IMR-90 (cell line): Measurements from ENCODE around the gene ZFP57. TPM values are rescaled to one million over a fixed set of nuclear protein-coding genes. Genes with fewer than 3 reads are reported as not detected.

Experiments
- ATAC-seq: fragments of 200-7000 bp; cut with Tn5 transposase; 2 replicates; pipeline ENCODE4 v1.9.1; 2020; ENCODE audit warnings: low read depth, mild to moderate bottlenecking, moderate library complexity
- BruUV-seq: library from RNA; stranded (reverse); fragments of 400-500 nt; replicated peaks from 2 replicates; lab custom pipeline; 2021; lab: Mats Ljungman, UMichigan
- CTCF ChIA-PET: fragments of 300-600 bp; formaldehyde crosslinking; extraction: SDS; loops from one replicate; lab custom pipeline; 2021; ENCODE audit warnings: antibody characterized with exemption; lab: Yijun Ruan, JAX
- POLR2A ChIA-PET: fragments of 300-600 bp; sonication (Branson Sonifier 250); formaldehyde crosslinking; loops from one replicate; lab custom pipeline; 2022; ENCODE audit warnings: antibody characterized with exemption; ENCODE audit not compliant: unreplicated experiment; lab: Charles Lee
- DNase-seq: peaks from one replicate; pipeline ENCODE4 v3.0.0; 2013
- H2AFZ ChIP-seq: replicated peaks from 2 replicates; pipeline ENCODE3; 2013; ENCODE audit warnings: low read length, mild to moderate bottlenecking; ENCODE audit not compliant: poor library complexity
- H2AK5ac ChIP-seq: 2 replicates; pipeline ENCODE4 v1.6.1; 2013; ENCODE audit warnings: low read depth, low read length, inconsistent platforms
- H2AK9ac ChIP-seq: replicated peaks from 2 replicates; pipeline ENCODE3; 2013; ENCODE audit warnings: mild to moderate bottlenecking, low read depth, low read length, moderate library complexity; ENCODE audit not compliant: poor library complexity
- H2BK120ac ChIP-seq: 2 replicates; pipeline ENCODE4 v1.6.1; 2013; ENCODE audit warnings: low read depth, low read length, inconsistent platforms
- H2BK15ac ChIP-seq: 3 replicates; pipeline ENCODE4 v1.6.1; 2013; ENCODE audit warnings: low read depth, low read length, inconsistent platforms
- H2BK20ac ChIP-seq: 2 replicates; pipeline ENCODE4 v1.6.1; 2013; ENCODE audit warnings: low read depth, mild to moderate bottlenecking, inconsistent platforms, low read length, moderate library complexity
- H2BK5ac ChIP-seq: 2 replicates; pipeline ENCODE4 v1.6.1; 2013; ENCODE audit warnings: mild to moderate bottlenecking, low read depth, low read length, inconsistent platforms; ENCODE audit not compliant: poor library complexity, severe bottlenecking
- H3K14ac ChIP-seq: replicated peaks from 2 replicates; pipeline ENCODE4 v1.6.1; 2013; ENCODE audit warnings: low read depth, low read length, inconsistent platforms
- H3K18ac ChIP-seq: 2 replicates; pipeline ENCODE4 v1.6.1; 2013; ENCODE audit warnings: low read depth, low read length, control low read depth
- H3K23ac ChIP-seq: 2 replicates; pipeline ENCODE4 v1.6.1; 2013; ENCODE audit warnings: low read depth, low read length, inconsistent platforms
- H3K27ac ChIP-seq: 2 replicates; pipeline ENCODE4 v1.5.1; 2013; ENCODE audit warnings: mild to moderate bottlenecking, control low read depth, low read length; ENCODE audit not compliant: insufficient read depth
- H3K27me3 ChIP-seq: 2 replicates; pipeline ENCODE4 v1.6.1; 2013; ENCODE audit warnings: low read length; ENCODE audit not compliant: control insufficient read depth, insufficient read depth
- H3K36me3 ChIP-seq: 2 replicates; pipeline ENCODE4 v1.6.1; 2013; ENCODE audit warnings: low read length, mixed read lengths; ENCODE audit not compliant: control insufficient read depth, insufficient read depth
- H3K4ac ChIP-seq: 2 replicates; pipeline ENCODE4 v1.6.1; 2013; ENCODE audit warnings: low read depth, low read length, inconsistent platforms
- H3K4me1 ChIP-seq: 2 replicates; pipeline ENCODE4 v1.6.1; 2013; ENCODE audit warnings: low read length, mixed read lengths; ENCODE audit not compliant: control insufficient read depth, insufficient read depth
- H3K4me2 ChIP-seq: 2 replicates; pipeline ENCODE4 v1.6.1; 2013; ENCODE audit warnings: low read depth, mild to moderate bottlenecking, control low read depth, low read length, moderate library complexity
- H3K4me3 ChIP-seq: 2 replicates; pipeline ENCODE4 v1.5.1; 2013; ENCODE audit warnings: low read depth, mild to moderate bottlenecking, control low read depth, low read length, moderate library complexity; ENCODE audit not compliant: insufficient read depth
- H3K56ac ChIP-seq: 2 replicates; pipeline ENCODE4 v1.6.1; 2013; ENCODE audit warnings: low read length, inconsistent platforms; ENCODE audit not compliant: insufficient read depth; ENCODE audit errors: extremely low read depth
- H3K79me1 ChIP-seq, 2 experiments: 2 replicates each; pipeline ENCODE4 v1.6.1; 2013; ENCODE audit warnings: low read length in 2 of 2, inconsistent platforms in 1 of 2, low read depth in 1 of 2
- H3K9ac ChIP-seq: 2 replicates; pipeline ENCODE4 v1.6.1; 2013; ENCODE audit warnings: low read depth, low read length, control low read depth
- H3K9me1 ChIP-seq: 2 replicates; pipeline ENCODE4 v1.6.1; 2013; ENCODE audit warnings: low read length, inconsistent platforms; ENCODE audit not compliant: insufficient read depth
- H3K9me3 ChIP-seq: 2 replicates; pipeline ENCODE4 v1.6.1; 2013; ENCODE audit warnings: low read length; ENCODE audit not compliant: control insufficient read depth, insufficient read depth
- H4K20me1 ChIP-seq: 2 replicates; pipeline ENCODE4 v1.6.1; 2013; ENCODE audit warnings: low read length, inconsistent platforms; ENCODE audit not compliant: insufficient read depth
- H4K5ac ChIP-seq: 2 replicates; pipeline ENCODE4 v1.6.1; 2013; ENCODE audit warnings: mild to moderate bottlenecking, low read depth, low read length, control low read depth
- H4K8ac ChIP-seq, 2 experiments: 2 replicates each; pipeline ENCODE4 v1.6.1; 2013; ENCODE audit warnings: low read depth in 2 of 2, low read length in 2 of 2, control low read depth in 1 of 2, inconsistent platforms in 1 of 2
- H4K91ac ChIP-seq: 2 replicates; pipeline ENCODE4 v1.6.1; 2013; ENCODE audit warnings: low read depth, low read length, inconsistent platforms; ENCODE audit not compliant: insufficient read depth
- MAFK ChIP-seq: IDR thresholded peaks from 2 replicates; pipeline ENCODE4 v1.6.1; 2012; ENCODE audit warnings: low read depth, low read length, improper control_type of control experiment
- MAZ ChIP-seq: IDR thresholded peaks from 2 replicates; pipeline ENCODE4 v1.6.1; 2012; ENCODE audit warnings: low read depth, mild to moderate bottlenecking, low read length, improper control_type of control experiment, moderate library complexity, borderline replicate concordance
- NFE2L2 ChIP-seq: fragments of 150-350 bp; IDR thresholded peaks from 2 replicates; pipeline ENCODE4 v1.6.1; 2016; ENCODE audit warnings: low read depth, mild to moderate bottlenecking, low read length
- RAD21 ChIP-seq: IDR thresholded peaks from 2 replicates; pipeline ENCODE4 v1.6.1; 2012; ENCODE audit warnings: low read length, improper control_type of control experiment
- RCOR1 ChIP-seq: IDR thresholded peaks from 2 replicates; pipeline ENCODE4 v1.6.1; 2012; ENCODE audit warnings: mild to moderate bottlenecking, low read length, improper control_type of control experiment; ENCODE audit not compliant: insufficient replicate concordance
- RFX5 ChIP-seq: IDR thresholded peaks from 2 replicates; pipeline ENCODE4 v1.8.0; 2012; ENCODE audit warnings: low read depth, mild to moderate bottlenecking, low read length, moderate library complexity
- SMC3 ChIP-seq: fragments of 150-350 bp; IDR thresholded peaks from 2 replicates; pipeline ENCODE4 v1.6.1; 2016; ENCODE audit warnings: low read depth, mild to moderate bottlenecking, antibody characterized with exemption, low read length, moderate library complexity
- WGBS, 2 experiments: methylation state at CpG; one replicate each; pipeline versions ENCODE4 v1.1.5 to v1.1.7; 2013; ENCODE audit warnings: missing lambda C conversion rate in 2 of 2; ENCODE audit not compliant: insufficient read length in 1 of 2; ENCODE audit errors: extremely low coverage in 2 of 2; 5-methylcytosine and 5-hydroxymethylcytosine counted together
- dilution Hi-C: fragments of 300-500 bp; cut with HindIII; formaldehyde crosslinking; loops from one replicate; pipeline ENCODE4 v1.14.3; 2018; ENCODE audit warnings: low sequenced_read_pairs; ENCODE audit not compliant: unreplicated experiment
- in situ Hi-C: fragments of 300-500 bp; cut with MboI; formaldehyde crosslinking; loops from 3 replicates; pipeline ENCODE4 v1.14.3; 2019; ENCODE audit warnings: low sequenced_read_pairs, inconsistent platforms, mixed read lengths
- intact Hi-C: fragments of 100-400 bp; cut with micrococcal nuclease; formaldehyde crosslinking; loops from 2 replicates; pipeline ENCODE4 v1.10.0; 2022
- polyA plus RNA-seq, 3 experiments: library from polyadenylated mRNA; depleted of rRNA; stranded (reverse); fragments of >200 nt; gene quantifications; 2 replicates each; pipeline ENCODE4 v1.2.3, GENCODE V29; 2012; ENCODE audit warnings: low replicate concordance in 1 of 3
- total RNA-seq: library from RNA; depleted of rRNA; stranded (reverse); fragments of >200 nt; gene quantifications from 2 replicates; pipeline ENCODE4 v1.2.3, GENCODE V29; 2012
- TF ChIP-seq, protein P1 (sequence below): conservative IDR thresholded peaks from 2 replicates; pipeline ENCODE4 v1.5.1; 2012; ENCODE audit warnings: mild to moderate bottlenecking, low read depth, low read length, improper control_type of control experiment
- TF ChIP-seq, protein P2 (sequence below): fragments of 150-350 bp; IDR thresholded peaks from 2 replicates; pipeline ENCODE4 v1.6.1; 2017; ENCODE audit warnings: mild to moderate bottlenecking, antibody characterized with exemption, low read length, low read depth

The ZFP57 gene
- total and polyA plus RNA-seq, 2 of the 4 experiments (the other 2 are of a cell fraction), result not detected

DNA sequence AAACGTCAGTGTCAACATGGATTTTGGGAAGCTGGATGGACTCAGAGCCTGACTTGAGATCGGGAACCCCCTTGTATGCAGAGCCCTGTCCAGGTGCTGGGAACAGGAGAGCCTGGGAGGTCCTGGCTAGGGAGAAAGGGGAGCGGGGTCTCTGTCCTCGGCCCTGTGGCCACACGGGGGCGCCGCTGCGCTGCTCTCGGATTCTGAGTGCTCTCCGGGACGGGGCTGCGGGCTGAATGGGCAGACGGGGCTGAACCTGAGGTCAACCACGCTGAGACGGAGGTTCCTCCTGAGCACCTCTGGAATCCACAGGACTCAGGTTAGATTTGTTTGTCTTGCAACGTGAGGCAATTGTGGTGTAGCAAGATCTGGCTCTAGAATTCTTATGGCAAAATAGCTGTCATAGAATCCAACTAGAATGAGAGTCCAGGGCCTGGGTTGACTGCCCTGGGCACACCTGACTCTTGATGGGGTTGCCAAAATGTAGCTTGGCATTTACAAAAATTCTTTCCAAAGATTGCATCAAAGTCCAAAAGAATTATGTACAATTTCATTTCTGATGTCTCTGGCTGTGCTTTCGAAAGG lies 21.7 kb upstream of the ZFP57 start:
- CTCF ChIA-PET, result interaction anchor here (0.5 to 1.0 kb wide), 2 partner anchors 52 to 54 kb away, joined by 3 to 4 read pairs; no protein-coding TSS in a partner anchor
- ATAC-seq, result peak; percentile 35; the same call in 1 of the 2 replicates
- no peak overlapping the region for H2AK9ac ChIP-seq
- no peak overlapping the region for H2BK20ac ChIP-seq
- no peaks in the 10 kb centered on the region for H3K79me1 ChIP-seq
- H3K56ac ChIP-seq, result no peak overlapping the region
- no peak overlapping the region for H2BK120ac ChIP-seq
- TF ChIP-seq RAD21 (peak; percentile 29; the same call in 1 of the 2 replicates), MAZ (no peak), NFE2L2 (no peak), RFX5 (no peak), RCOR1 (no peak), SMC3 (no peak), MAFK (no peak)
- TF ChIP-seq, protein P1, sequence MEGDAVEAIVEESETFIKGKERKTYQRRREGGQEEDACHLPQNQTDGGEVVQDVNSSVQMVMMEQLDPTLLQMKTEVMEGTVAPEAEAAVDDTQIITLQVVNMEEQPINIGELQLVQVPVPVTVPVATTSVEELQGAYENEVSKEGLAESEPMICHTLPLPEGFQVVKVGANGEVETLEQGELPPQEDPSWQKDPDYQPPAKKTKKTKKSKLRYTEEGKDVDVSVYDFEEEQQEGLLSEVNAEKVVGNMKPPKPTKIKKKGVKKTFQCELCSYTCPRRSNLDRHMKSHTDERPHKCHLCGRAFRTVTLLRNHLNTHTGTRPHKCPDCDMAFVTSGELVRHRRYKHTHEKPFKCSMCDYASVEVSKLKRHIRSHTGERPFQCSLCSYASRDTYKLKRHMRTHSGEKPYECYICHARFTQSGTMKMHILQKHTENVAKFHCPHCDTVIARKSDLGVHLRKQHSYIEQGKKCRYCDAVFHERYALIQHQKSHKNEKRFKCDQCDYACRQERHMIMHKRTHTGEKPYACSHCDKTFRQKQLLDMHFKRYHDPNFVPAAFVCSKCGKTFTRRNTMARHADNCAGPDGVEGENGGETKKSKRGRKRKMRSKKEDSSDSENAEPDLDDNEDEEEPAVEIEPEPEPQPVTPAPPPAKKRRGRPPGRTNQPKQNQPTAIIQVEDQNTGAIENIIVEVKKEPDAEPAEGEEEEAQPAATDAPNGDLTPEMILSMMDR, result peak; percentile 37
- TF ChIP-seq, protein P2, sequence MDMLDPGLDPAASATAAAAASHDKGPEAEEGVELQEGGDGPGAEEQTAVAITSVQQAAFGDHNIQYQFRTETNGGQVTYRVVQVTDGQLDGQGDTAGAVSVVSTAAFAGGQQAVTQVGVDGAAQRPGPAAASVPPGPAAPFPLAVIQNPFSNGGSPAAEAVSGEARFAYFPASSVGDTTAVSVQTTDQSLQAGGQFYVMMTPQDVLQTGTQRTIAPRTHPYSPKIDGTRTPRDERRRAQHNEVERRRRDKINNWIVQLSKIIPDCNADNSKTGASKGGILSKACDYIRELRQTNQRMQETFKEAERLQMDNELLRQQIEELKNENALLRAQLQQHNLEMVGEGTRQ, result no peak
- H4K20me1 ChIP-seq, result no peaks in the 10 kb centered on the region
- no peak overlapping the region for H3K4me2 ChIP-seq
- no peak overlapping the region for H3K27ac ChIP-seq
- no peaks in the 10 kb centered on the region for H3K4me1 ChIP-seq
- H3K4ac ChIP-seq, result no peak overlapping the region
- intact Hi-C loops, result no loop called here
- in situ Hi-C loops, result no loop called here
- H3K14ac ChIP-seq, result no peak overlapping the region
- peaks cover 8% of the 10 kb centered on the region for H3K27me3 ChIP-seq
- no peak overlapping the region for H3K23ac ChIP-seq
- no peaks in the 10 kb centered on the region for H3K9me1 ChIP-seq
- dilution Hi-C loops, result no loop called here
- H4K91ac ChIP-seq, result no peak overlapping the region
- WGBS, 2 experiments, result no CpG with 5 or more reads among the region's 17 CpGs
- DNase-seq, result no peak
- H2BK5ac ChIP-seq, result no peak overlapping the region
- H3K4me3 ChIP-seq, result no peak overlapping the region
- H2AFZ ChIP-seq, result peak overlapping the region; percentile 72
- H2AK5ac ChIP-seq, result no peak overlapping the region
- no TSS peak for BruUV-seq
- no peak overlapping the region for H4K8ac ChIP-seq
- no peak overlapping the region for H3K18ac ChIP-seq
- H3K9ac ChIP-seq, result no peak overlapping the region
- no peaks in the 10 kb centered on the region for H3K9me3 ChIP-seq
- H4K5ac ChIP-seq, result no peak overlapping the region
- no peaks in the 10 kb centered on the region for H3K36me3 ChIP-seq
- no peak overlapping the region for H2BK15ac ChIP-seq
- POLR2A ChIA-PET, result no interaction called here
